Astrocyte (in vitro differentiated cells and primary cell): ENCODE results near the gene SIAH2.

Experiments used
- CTCF ChIP-seq: IDR thresholded peaks from 2 replicates; pipeline ENCODE4 v1.5.1; 2011; ENCODE audit warnings: low read depth, mild to moderate bottlenecking, inconsistent platforms, low read length, moderate library complexity; ENCODE audit not compliant: insufficient read depth
- EZH2 ChIP-seq: IDR thresholded peaks from 2 replicates; pipeline ENCODE4 v1.6.1; 2012; ENCODE audit warnings: mild to moderate bottlenecking, low read length, inconsistent platforms; ENCODE audit not compliant: insufficient read depth

- TF ChIP-seq CTCF (no peak), EZH2 (no peak)
Observed at GRCh38 chr3:150784747-150785125, 21.8 kb upstream of the SIAH2 start.
